Stimulated activated CD8-positive, alpha-beta memory T cell treated with anti-CD3 and anti-CD28 coated beads, Interleukin-4, amount 100 ng/mL, for 48 hours (primary cell): Measurements from ENCODE around the gene VSX2.
A peak's percentile ranks its signal among the peaks of the same experiment; 100 is the strongest.

Experiments
- DNase-seq: peaks from one replicate; pipeline ENCODE4 v3.0.0-alpha.2; 2020

VSX2 gene

GRCh38 chr14:74223016-74223415 is 16.2 kb upstream of the VSX2 start:
- DNase-seq, result no peak

- no peak for DNase-seq
Observed at GRCh38 chr14:74231784-74232183, 7.5 kb upstream of the VSX2 start.

- DNase-seq, result no peak
Observed at GRCh38 chr14:74235017-74235416, 4.2 kb upstream of the VSX2 start.

- DNase-seq, result no peak
Observed at GRCh38 chr14:74237441-74237840, 1.8 kb upstream of the VSX2 start.

- DNase-seq, result no peak
Observed at GRCh38 chr14:74239848-74240793, 872 bp downstream of the VSX2 start.

- DNase-seq, result no peak
Observed at GRCh38 chr14:74240794-74241651, 1.8 kb downstream of the VSX2 start.

GRCh38 chr14:74241652-74242017 is 2.4 kb downstream of the VSX2 start:
- DNase-seq, result no peak

GRCh38 chr14:74242021-74242779 is 3.0 kb downstream of the VSX2 start:
- DNase-seq, result no peak

- no peak for DNase-seq
Observed at GRCh38 chr14:74242780-74243042, 3.5 kb downstream of the VSX2 start.

- DNase-seq, result no peak
Observed at GRCh38 chr14:74243051-74243450, 3.8 kb downstream of the VSX2 start.

- DNase-seq, result no peak
Observed at GRCh38 chr14:74244115-74244514, 4.9 kb downstream of the VSX2 start.

GRCh38 chr14:74245292-74245691 is 6.0 kb downstream of the VSX2 start:
- DNase-seq, result no peak

- no peak for DNase-seq
Observed at GRCh38 chr14:74246542-74246941, 7.3 kb downstream of the VSX2 start.

GRCh38 chr14:74248017-74248416 is 8.8 kb downstream of the VSX2 start:
- no peak for DNase-seq

GRCh38 chr14:74249433-74250375 is 10.5 kb downstream of the VSX2 start:
- DNase-seq, result no peak

- DNase-seq, result no peak
Observed at GRCh38 chr14:74255281-74255680, 16.0 kb downstream of the VSX2 start.

- DNase-seq, result peak; percentile 78
Observed at GRCh38 chr14:74257078-74257940, 18.1 kb downstream of the VSX2 start.

GRCh38 chr14:74257941-74258763 is 18.9 kb downstream of the VSX2 start:
- DNase-seq, result no peak

GRCh38 chr14:74258764-74259035 is 19.5 kb downstream of the VSX2 start:
- DNase-seq, result no peak

- no peak for DNase-seq
Observed at GRCh38 chr14:74259513-74259912, 20.3 kb downstream of the VSX2 start.
